WERI-Rb-1 (cell line): ENCODE data around the gene OAT.

Experiments used
- DNase-seq: peaks from one replicate; pipeline ENCODE4 v3.0.0-alpha.2; 2020
- H3K27ac ChIP-seq: fragments of 250-450 bp; sonication (Bioruptor Pico); 2 replicates; pipeline ENCODE4 v1.5.1; 2020; ENCODE audit warnings: mild to moderate bottlenecking, moderate library complexity
- H3K27me3 ChIP-seq: fragments of 250-450 bp; sonication (Bioruptor Pico); 2 replicates; pipeline ENCODE4 v1.5.1; 2021; ENCODE audit warnings: mild to moderate bottlenecking, low read depth, moderate library complexity; ENCODE audit not compliant: insufficient read depth, severe bottlenecking
- H3K36me3 ChIP-seq: fragments of 250-450 bp; sonication (Bioruptor Pico); 2 replicates; pipeline ENCODE4 v1.5.1; 2020; ENCODE audit warnings: mild to moderate bottlenecking, moderate library complexity
- H3K4me3 ChIP-seq: 2 replicates; pipeline ENCODE4 v1.5.1; 2011; ENCODE audit warnings: low read depth, mild to moderate bottlenecking, control low read depth, low read length
- H3K9me3 ChIP-seq: fragments of 250-450 bp; sonication (Bioruptor Pico); 2 replicates; pipeline ENCODE4 v1.5.1; 2021; ENCODE audit warnings: mild to moderate bottlenecking, moderate library complexity; ENCODE audit not compliant: severe bottlenecking
- TF ChIP-seq, protein P1 (sequence below): IDR thresholded peaks from 2 replicates; pipeline ENCODE4 v1.5.1; 2011; ENCODE audit warnings: low read depth, mild to moderate bottlenecking, control low read depth, inconsistent platforms, low read length

OAT gene

DNA sequence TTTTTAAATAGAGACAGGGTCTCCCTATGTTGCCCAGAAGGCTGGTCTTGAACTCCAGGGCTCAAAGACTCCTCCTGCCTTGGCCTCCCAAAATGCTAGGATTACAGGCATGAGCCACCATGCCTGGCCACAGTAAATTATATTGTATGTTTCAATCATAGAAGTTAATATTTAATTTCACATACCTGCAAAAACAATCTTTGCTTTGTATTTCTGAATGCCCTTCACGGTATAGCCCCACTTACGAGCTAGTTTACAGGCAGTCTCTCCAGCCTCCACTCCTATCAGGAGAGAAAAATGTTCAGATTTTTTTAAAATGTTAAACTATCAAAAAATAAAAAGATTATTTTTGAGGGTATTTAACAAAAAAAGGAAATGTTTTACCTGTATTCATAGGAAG, 10.4 kb downstream of the OAT start:
- Histone ChIP-seq H3K36me3 (peaks cover 55% of the 10 kb centered on the region), H3K9me3 (no peaks in the 10 kb centered on the region), H3K4me3 (no peak overlapping the region), H3K27me3 (no peaks in the 10 kb centered on the region), H3K27ac (no peak overlapping the region)
- no peak for DNase-seq
- TF ChIP-seq, protein P1, sequence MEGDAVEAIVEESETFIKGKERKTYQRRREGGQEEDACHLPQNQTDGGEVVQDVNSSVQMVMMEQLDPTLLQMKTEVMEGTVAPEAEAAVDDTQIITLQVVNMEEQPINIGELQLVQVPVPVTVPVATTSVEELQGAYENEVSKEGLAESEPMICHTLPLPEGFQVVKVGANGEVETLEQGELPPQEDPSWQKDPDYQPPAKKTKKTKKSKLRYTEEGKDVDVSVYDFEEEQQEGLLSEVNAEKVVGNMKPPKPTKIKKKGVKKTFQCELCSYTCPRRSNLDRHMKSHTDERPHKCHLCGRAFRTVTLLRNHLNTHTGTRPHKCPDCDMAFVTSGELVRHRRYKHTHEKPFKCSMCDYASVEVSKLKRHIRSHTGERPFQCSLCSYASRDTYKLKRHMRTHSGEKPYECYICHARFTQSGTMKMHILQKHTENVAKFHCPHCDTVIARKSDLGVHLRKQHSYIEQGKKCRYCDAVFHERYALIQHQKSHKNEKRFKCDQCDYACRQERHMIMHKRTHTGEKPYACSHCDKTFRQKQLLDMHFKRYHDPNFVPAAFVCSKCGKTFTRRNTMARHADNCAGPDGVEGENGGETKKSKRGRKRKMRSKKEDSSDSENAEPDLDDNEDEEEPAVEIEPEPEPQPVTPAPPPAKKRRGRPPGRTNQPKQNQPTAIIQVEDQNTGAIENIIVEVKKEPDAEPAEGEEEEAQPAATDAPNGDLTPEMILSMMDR, result no peak

DNA sequence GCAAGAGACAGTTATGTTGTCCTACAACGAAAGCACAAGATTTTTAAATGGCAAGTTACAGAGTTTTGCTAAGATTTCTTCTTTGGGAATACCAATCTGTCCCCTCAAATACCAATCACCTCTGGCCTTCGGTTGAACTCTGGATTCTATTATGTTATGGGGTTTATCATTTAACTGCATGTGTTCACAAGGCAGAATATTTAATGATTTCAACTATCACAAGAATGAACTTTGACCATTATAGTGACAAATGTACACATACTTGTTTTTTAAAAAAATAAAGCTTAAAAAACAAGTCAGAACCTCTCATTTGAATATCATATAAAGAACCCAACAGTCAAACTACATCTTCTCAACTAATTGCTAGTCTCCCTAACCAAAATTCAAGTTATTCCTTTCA, 11.3 kb downstream of the OAT start:
- no peaks in the 10 kb centered on the region for H3K27me3 ChIP-seq
- no peaks in the 10 kb centered on the region for H3K9me3 ChIP-seq
- no peak for DNase-seq
- peaks cover 63% of the 10 kb centered on the region for H3K36me3 ChIP-seq
- TF ChIP-seq, protein P1, result no peak
- no peak overlapping the region for H3K27ac ChIP-seq
- H3K4me3 ChIP-seq, result no peak overlapping the region

DNA sequence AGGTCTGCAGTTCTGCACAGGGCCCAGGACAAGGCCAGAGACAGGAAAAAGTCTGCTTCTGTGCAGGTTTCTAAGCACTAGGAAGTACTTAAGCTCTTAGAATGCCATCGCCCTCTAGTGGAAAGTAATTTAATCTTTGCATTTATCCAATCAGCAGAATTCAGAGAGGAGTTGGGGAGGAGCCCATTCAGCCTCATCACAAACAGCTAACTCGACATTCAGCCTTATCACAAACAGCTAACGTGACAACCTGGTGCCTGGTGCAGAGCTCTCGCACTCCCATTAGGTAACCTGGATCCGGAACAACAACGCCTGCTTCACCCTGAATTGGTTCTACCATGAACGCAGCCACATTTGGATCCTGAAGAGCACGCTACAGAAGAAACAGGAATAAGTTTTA, 15.2 kb downstream of the OAT start:
- no peaks in the 10 kb centered on the region for H3K9me3 ChIP-seq
- TF ChIP-seq, protein P1, result peak; percentile 63
- no peaks in the 10 kb centered on the region for H3K27me3 ChIP-seq
- H3K27ac ChIP-seq, result no peak overlapping the region
- H3K36me3 ChIP-seq, result peaks cover 72% of the 10 kb centered on the region
- no peak overlapping the region for H3K4me3 ChIP-seq
- peak; percentile 35 for DNase-seq

DNA sequence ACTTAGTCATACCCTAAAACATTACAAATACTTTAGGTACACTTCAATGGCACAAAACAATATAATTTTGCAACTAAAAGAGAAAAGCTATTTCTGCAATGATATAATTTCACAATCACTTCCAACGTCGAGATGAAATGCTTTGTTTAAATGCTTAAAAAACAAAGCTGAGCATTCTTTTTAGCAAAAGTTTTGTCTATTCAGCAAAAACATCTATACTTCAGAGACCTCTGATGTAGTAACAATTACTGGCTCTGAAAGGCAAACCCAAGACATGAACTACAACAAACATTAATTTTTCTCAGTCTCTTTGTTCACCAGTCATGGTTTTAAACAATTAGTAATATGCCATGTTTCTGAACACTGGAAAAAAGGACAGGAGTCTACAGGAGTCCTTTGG, 16.4 kb downstream of the OAT start:
- no peak overlapping the region for H3K4me3 ChIP-seq
- no peak overlapping the region for H3K27ac ChIP-seq
- DNase-seq, result no peak
- no peaks in the 10 kb centered on the region for H3K9me3 ChIP-seq
- peaks cover 69% of the 10 kb centered on the region for H3K36me3 ChIP-seq
- H3K27me3 ChIP-seq, result no peaks in the 10 kb centered on the region
- TF ChIP-seq, protein P1, result no peak

DNA sequence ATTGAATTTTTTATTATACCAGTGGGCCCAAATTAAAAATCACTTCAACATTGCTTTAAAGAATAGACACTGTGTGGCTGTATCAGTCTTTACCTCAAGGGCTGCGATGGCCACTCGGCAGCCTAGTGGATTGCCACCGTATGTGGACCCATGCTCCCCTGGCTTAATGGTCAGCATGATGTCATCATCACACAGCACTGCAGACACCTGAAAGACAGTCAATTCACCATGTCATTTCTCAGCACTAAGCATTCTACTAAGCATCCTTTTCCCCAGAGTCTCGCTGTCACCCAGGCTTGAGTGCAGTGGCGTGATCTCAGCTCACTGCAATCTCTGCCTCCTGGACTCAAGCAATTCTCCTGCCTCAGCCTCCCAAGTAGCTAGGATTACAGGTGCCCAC, 17.1 kb downstream of the OAT start:
- Histone ChIP-seq H3K36me3 (peaks cover 69% of the 10 kb centered on the region), H3K9me3 (no peaks in the 10 kb centered on the region), H3K27ac (no peak overlapping the region), H3K27me3 (no peaks in the 10 kb centered on the region), H3K4me3 (no peak overlapping the region)
- no peak for DNase-seq
- TF ChIP-seq, protein P1, result no peak

DNA sequence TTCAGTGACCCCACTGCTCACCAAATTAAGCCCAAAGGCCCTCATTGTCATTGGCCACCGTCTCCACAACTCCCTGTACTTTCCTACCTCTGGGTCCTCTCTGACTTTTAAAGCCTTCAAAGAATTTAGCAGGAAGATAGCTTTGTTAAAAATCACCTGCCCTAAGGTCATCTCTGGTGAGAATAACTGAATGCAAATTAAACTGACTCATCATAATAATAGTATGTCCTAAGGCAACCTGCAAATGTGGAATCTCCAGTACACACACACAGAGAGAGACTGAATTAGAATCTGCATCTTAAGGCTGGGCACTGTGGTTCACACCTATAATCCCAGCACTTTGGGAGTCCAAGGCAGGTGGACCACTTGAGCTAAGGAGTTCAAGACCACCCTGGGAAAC, 24.1 kb downstream of the OAT start:
- H3K27ac ChIP-seq, result no peak overlapping the region
- peaks cover 5% of the 10 kb centered on the region for H3K9me3 ChIP-seq
- peaks cover 13% of the 10 kb centered on the region for H3K36me3 ChIP-seq
- TF ChIP-seq, protein P1, result no peak
- H3K27me3 ChIP-seq, result peaks cover 10% of the 10 kb centered on the region
- DNase-seq, result no peak
- H3K4me3 ChIP-seq, result no peak overlapping the region
